GM13976 (cell line): Measurements from ENCODE around the gene KLF7.

Source experiments
- DNase-seq: peaks from one replicate; pipeline ENCODE4 v3.0.0; 2012; ENCODE audit warnings: low spot score
- CTCF ChIP-seq: IDR thresholded peaks from 2 replicates; pipeline ENCODE4 v1.5.1; 2012; ENCODE audit warnings: borderline replicate concordance, mild to moderate bottlenecking; ENCODE audit not compliant: insufficient read depth; ENCODE audit errors: extremely low read depth, missing control alignments, control extremely low read depth
- in situ Hi-C: fragments of 300-500 bp; cut with MboI; formaldehyde crosslinking; loops from one replicate; pipeline ENCODE4 v1.12.0; 2022; ENCODE audit warnings: low sequenced_read_pairs, mixed read lengths, inconsistent platforms; ENCODE audit not compliant: unreplicated experiment

The KLF7 gene

GRCh38 chr2:207049122-207049521, 116.6 kb downstream of the KLF7 start:
- in situ Hi-C loops: no loop called here
- TF ChIP-seq CTCF: no peak
- no peak for DNase-seq

DNA sequence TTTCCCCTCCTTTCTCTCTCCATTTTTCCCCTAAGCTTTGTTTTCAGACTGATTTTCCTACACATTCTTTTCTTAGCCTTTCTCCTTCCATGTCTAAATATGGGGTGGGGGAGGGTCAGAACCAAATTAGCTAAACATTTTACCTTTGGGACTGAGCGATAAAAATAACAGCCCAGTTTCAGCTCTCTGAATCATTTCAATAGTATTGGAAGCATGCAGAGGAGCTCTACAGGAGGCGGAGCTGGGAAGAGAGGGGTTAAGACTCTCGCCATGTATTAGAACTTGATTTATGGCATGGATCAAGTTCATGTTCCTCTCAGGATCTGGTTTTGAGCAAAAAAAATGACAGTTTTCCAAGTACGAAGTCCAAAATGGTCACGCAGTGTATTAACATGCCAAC, 117.3 kb downstream of the KLF7 start:
- TF ChIP-seq CTCF: no peak
- in situ Hi-C loops: no loop called here
- DNase-seq: no peak

DNA sequence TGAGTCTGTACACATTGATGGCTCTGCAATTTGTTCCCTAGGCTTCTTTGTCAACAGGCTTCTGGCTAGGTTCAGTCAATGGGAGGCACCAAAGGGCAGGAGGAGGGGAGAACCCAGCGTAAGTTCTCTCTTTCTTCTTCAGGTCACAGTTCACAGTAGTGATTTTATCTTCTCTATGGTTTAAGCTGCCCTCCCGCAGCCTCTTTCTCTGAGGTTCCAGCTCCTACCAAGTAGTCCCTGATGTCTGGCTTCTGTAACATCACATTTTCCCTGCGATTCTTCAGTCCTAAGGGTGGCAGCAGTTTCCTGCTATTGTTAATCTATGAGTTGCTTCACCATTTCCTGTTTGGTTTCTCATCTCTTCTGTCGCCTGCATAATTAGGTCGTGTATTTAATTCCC, 119.0 kb downstream of the KLF7 start:
- TF ChIP-seq CTCF: no peak
- peak; percentile 29 for DNase-seq
- in situ Hi-C loops: no loop called here

- no peak for DNase-seq
- in situ Hi-C loops: no loop called here
- TF ChIP-seq CTCF: no peak
These were observed 120.2 kb downstream of the KLF7 start for GRCh38 chr2:207045531-207045930.

DNA sequence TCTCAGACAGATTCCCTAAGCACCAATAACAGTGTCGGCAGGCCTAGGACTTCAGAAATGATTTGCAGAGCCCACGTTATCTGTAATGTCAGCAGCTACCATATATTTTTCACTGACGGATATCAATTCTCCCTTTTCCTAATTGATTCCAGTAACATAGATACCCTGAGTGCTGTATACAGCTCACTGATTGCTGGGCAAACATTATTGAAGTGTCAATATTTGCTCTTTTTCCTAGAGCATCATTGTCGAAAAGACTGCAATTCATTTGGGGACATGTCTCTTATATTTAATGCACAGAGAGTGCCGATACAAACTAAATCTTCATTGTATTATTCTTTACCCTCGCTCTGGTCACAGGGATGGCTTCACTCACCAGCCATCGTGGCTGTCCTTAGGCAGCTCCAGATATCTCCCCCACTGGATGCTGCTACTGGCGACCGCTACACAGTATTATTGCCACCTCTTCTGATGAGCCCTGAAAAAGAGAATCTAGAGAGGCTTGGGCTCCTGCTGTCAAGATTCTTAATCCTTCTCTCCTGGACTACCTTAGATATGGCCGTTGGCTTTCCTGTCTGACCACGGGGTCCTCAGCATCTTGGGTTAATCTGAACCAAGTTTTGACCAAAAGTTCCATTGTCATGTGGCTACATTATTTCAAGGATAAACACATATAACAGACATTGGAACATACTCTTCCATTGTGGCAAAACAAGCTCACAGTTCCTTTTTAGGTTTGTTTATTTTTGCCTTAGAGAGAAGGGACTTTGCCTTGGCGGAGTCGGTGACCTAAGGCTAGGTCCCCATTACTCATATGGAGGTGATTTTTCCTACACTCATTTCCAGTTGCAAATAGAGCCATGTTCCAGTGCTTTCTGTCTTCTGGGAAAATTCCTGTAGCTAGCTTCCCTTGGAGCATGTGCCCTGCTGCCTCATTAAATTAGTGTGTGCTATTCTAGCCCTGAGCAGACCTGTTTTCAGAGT, 121.1 kb downstream of the KLF7 start:
- in situ Hi-C loops: no loop called here
- no peak for TF ChIP-seq CTCF
- DNase-seq: no peak

- TF ChIP-seq CTCF: no peak
- in situ Hi-C loops: no loop called here
- DNase-seq: no peak
These were observed 122.9 kb downstream of the KLF7 start for GRCh38 chr2:207042841-207043240.
